Measurements from ENCODE around the gene BICRA. TPM values are rescaled to one million over a fixed set of nuclear protein-coding genes. Genes with fewer than 3 reads are reported as not detected.

The BICRA gene
- total RNA-seq, 3 donors from 2014 or later, result 4.2 to 8.3 (median 7.5) TPM

DNA sequence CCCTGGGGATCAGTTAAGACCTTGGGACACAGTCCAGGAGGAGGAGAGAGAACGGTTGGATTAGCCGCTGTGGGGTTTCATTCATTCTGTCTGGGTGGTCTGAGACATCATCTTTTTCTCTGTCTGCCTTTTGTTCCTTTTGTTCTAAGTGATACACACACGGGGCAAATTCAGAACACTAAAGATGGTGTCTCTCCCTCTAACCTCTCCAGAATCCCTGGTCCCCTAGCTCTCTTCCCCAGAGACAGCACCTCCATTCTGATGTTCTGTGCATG is 5.0 kb downstream of the BICRA start:
- no peak for DNase-seq (ENCODE audit: low spot score in 2 of 2)
- TF ChIP-seq POLR2A (IDR thresholded peaks at IDR 0.05) (no peak), POLR2AphosphoS5 (IDR thresholded peaks at IDR 0.05) (no peak)
- TF ChIP-seq, protein P1, sequence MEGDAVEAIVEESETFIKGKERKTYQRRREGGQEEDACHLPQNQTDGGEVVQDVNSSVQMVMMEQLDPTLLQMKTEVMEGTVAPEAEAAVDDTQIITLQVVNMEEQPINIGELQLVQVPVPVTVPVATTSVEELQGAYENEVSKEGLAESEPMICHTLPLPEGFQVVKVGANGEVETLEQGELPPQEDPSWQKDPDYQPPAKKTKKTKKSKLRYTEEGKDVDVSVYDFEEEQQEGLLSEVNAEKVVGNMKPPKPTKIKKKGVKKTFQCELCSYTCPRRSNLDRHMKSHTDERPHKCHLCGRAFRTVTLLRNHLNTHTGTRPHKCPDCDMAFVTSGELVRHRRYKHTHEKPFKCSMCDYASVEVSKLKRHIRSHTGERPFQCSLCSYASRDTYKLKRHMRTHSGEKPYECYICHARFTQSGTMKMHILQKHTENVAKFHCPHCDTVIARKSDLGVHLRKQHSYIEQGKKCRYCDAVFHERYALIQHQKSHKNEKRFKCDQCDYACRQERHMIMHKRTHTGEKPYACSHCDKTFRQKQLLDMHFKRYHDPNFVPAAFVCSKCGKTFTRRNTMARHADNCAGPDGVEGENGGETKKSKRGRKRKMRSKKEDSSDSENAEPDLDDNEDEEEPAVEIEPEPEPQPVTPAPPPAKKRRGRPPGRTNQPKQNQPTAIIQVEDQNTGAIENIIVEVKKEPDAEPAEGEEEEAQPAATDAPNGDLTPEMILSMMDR (IDR thresholded peaks at IDR 0.05), result no peak
- Histone ChIP-seq H3K27ac (peak overlapping the region; percentile 65 to 82), H3K9me3 (no peaks in the 10 kb centered on the region), H3K27me3 (no peaks in the 10 kb centered on the region), H3K4me1 (peaks cover 0 to 19% of the 10 kb centered on the region in 2 donors), H3K36me3 (no peaks in the 10 kb centered on the region), H3K4me3 (no peak overlapping the region)
- intact Hi-C loops (cut with DNase I; ENCODE audit: low total_unique reads), result loop anchor here (5.0 kb wide), 1 partner anchor 88 kb away; no protein-coding TSS in a partner anchor

DNA sequence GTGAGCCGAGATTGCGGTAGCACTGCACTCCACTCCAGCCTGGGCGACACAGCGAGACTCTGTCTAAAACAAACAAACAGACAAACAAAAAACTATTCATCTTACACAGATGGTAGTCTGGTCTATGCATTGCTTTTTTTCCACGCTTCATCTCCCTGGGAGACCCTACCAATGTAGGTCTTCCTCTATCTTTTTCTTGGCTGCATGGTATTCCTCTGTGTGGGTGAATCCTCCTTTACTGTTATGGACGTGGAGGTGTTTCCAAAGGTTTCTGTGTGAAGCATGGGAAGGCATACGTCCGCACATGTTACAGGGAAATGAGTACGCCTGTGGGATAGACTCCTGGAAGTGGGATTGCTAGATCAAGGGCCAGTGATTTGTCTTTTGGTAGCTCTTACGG is 5.6 kb downstream of the BICRA start:
- Histone ChIP-seq H3K27ac (no peak overlapping the region), H3K4me1 (peaks cover 0 to 19% of the 10 kb centered on the region in 2 donors), H3K36me3 (no peaks in the 10 kb centered on the region), H3K27me3 (no peaks in the 10 kb centered on the region), H3K9me3 (no peaks in the 10 kb centered on the region), H3K4me3 (no peak overlapping the region)
- TF ChIP-seq POLR2A (IDR thresholded peaks at IDR 0.05) (no peak), POLR2AphosphoS5 (IDR thresholded peaks at IDR 0.05) (no peak)
- TF ChIP-seq, protein P1 (IDR thresholded peaks at IDR 0.05), result no peak
- intact Hi-C loops (cut with DNase I; ENCODE audit: low total_unique reads), result loop anchor here (5.0 kb wide), 1 partner anchor 88 kb away; no protein-coding TSS in a partner anchor
- no peak for DNase-seq (ENCODE audit: low spot score in 2 of 2)

DNA sequence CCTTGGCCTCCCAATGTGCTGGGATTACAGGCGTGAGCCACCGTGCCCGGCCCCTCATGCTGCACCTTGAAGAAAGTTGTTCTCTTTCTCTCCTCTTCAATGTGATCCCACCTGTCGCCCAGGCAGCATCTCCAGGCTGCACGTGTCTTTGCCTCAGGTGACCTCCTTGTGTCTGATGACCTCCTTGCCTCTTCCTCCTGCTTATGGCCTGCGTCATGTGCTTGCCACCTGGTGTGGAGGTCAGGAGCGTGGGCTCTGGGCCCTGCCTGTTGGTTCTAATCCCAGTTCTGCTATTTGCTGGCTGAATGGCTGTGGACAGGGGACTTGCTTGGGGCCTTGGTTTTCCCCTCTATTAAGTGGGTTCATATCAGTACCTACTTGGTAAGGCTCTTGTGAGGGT is 6.3 kb downstream of the BICRA start:
- H3K4me1 ChIP-seq, result peaks cover 0 to 19% of the 10 kb centered on the region in 2 donors
- DNase-seq (ENCODE audit: low spot score in 2 of 2), result no peak

DNA sequence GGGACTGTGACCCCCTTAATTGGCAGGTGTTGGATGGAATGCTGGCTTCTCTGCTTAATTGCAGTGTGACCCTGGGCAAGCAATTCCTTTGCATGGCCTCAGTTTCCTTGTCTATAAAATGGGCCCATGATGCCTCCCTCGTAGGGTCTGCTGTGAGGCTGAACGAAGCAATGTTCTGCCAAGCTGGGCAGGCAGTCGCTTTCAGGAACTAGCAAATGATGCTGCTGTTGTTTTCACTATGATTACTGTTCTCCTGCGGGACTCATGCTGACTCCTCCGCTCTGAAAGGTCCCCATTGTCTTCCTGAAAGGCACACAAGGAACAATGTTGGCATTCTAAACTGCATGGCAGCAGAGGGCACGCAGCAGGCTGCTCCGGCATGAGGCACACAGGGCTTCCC is 6.8 kb downstream of the BICRA start:
- Histone ChIP-seq H3K4me1 (peaks cover 0 to 18% of the 10 kb centered on the region in 2 donors), H3K27me3 (no peaks in the 10 kb centered on the region), H3K4me3 (no peak overlapping the region), H3K9me3 (no peaks in the 10 kb centered on the region), H3K27ac (peak overlapping the region; percentile 3 to 36), H3K36me3 (no peaks in the 10 kb centered on the region)
- intact Hi-C loops (cut with DNase I; ENCODE audit: low total_unique reads), result no loop called here
- TF ChIP-seq, protein P1 (IDR thresholded peaks at IDR 0.05), result no peak
- TF ChIP-seq POLR2A (IDR thresholded peaks at IDR 0.05), result no peak
- TF ChIP-seq POLR2AphosphoS5 (IDR thresholded peaks at IDR 0.05), result peak in 1 of 3 donors; percentile 38
- DNase-seq (ENCODE audit: low spot score in 2 of 2), result peak in 1 of 2 donors; percentile 44

More for the DNA sequence above, 6.3 kb downstream of the BICRA start:
- Histone ChIP-seq H3K36me3 (no peaks in the 10 kb centered on the region), H3K27ac (peak overlapping the region in 1 of 2 donors; percentile 36), H3K9me3 (no peaks in the 10 kb centered on the region), H3K4me3 (no peak overlapping the region), H3K27me3 (no peaks in the 10 kb centered on the region)
- intact Hi-C loops (cut with DNase I; ENCODE audit: low total_unique reads), result no loop called here
- TF ChIP-seq, protein P1 (IDR thresholded peaks at IDR 0.05), result no peak
- TF ChIP-seq POLR2AphosphoS5 (IDR thresholded peaks at IDR 0.05), result no peak
- TF ChIP-seq POLR2A (IDR thresholded peaks at IDR 0.05), result no peak

DNA sequence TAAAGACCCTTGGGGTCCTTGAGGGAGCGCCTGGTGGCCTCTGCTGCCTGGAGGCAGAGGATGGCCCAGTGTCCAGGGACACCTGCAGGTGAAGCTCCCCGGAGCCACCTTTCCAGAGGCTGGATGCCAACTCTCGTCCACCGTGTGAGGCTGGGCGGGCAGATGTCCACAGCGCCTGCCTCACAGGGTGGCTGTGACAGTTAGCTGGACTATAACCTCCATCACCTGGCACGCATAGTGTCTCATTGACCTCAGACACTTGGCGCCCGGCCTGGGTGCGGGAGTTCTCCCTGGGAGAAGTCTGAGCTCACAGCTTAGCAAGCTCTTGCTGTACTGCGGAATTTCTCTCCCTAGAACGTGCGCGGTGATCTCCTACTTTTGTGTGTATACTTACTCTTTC is 9.8 kb downstream of the BICRA start:
- Histone ChIP-seq H3K4me3 (peak overlapping the region in 1 of 3 donors; percentile 11), H3K27me3 (no peaks in the 10 kb centered on the region), H3K27ac (peak overlapping the region; percentile 32 to 50), H3K4me1 (peaks cover 0 to 10% of the 10 kb centered on the region in 2 donors), H3K9me3 (no peaks in the 10 kb centered on the region), H3K36me3 (no peaks in the 10 kb centered on the region)
- intact Hi-C loops (cut with DNase I; ENCODE audit: low total_unique reads), result no loop called here
- DNase-seq (ENCODE audit: low spot score in 2 of 2), result no peak
- TF ChIP-seq, protein P1 (IDR thresholded peaks at IDR 0.05), result no peak
- TF ChIP-seq POLR2A (IDR thresholded peaks at IDR 0.05), result no peak
- no peak for TF ChIP-seq POLR2AphosphoS5 (IDR thresholded peaks at IDR 0.05)
